HUES6 (cell line): ENCODE results near the gene PARD3.
"Not testable (repeated sequence)": the region's sequence is repeated elsewhere in the genome, so short reads cannot be mapped to it uniquely, and the experiment has no call there.

ENCODE experiments used
- H3K27ac ChIP-seq: 2 replicates; pipeline ENCODE4 v1.7.0; 2013; ENCODE audit warnings: low read depth, mild to moderate bottlenecking, low read length, inconsistent platforms
- H3K27me3 ChIP-seq: 2 replicates; pipeline ENCODE4 v1.6.1; 2013; ENCODE audit warnings: low read length; ENCODE audit not compliant: control insufficient read depth, insufficient read depth
- H3K36me3 ChIP-seq: 2 replicates; pipeline ENCODE4 v1.6.1; 2013; ENCODE audit warnings: low read length; ENCODE audit not compliant: control insufficient read depth, insufficient read depth
- H3K4me1 ChIP-seq: 2 replicates; pipeline ENCODE4 v1.6.1; 2013; ENCODE audit warnings: low read length; ENCODE audit not compliant: control insufficient read depth, insufficient read depth
- H3K4me3 ChIP-seq: 2 replicates; pipeline ENCODE4 v1.5.1; 2013; ENCODE audit warnings: low read depth, low read length
- H3K9ac ChIP-seq: one replicate; pipeline ENCODE4 v1.6.1; 2013; ENCODE audit warnings: mild to moderate bottlenecking, low read length
- H3K9me3 ChIP-seq: 2 replicates; pipeline ENCODE4 v1.6.1; 2013; ENCODE audit warnings: low read depth, low read length; ENCODE audit not compliant: control insufficient read depth, insufficient read depth

PARD3 gene

GRCh38 chr10:34766266-34766600 lies 48.9 kb downstream of the PARD3 start:
- no peak overlapping the region for H3K4me3 ChIP-seq
- no peaks in the 10 kb centered on the region for H3K36me3 ChIP-seq
- no peaks in the 10 kb centered on the region for H3K9me3 ChIP-seq
- no peak overlapping the region for H3K27ac ChIP-seq
- H3K27me3 ChIP-seq, result no peaks in the 10 kb centered on the region
- H3K9ac ChIP-seq, result no peak overlapping the region
- H3K4me1 ChIP-seq, result peaks cover 40% of the 10 kb centered on the region

- no peak overlapping the region for H3K9ac ChIP-seq
These were observed 50.6 kb downstream of the PARD3 start for GRCh38 chr10:34764472-34764946.

GRCh38 chr10:34762603-34763299 lies 52.3 kb downstream of the PARD3 start:
- H3K9ac ChIP-seq, result no peak overlapping the region
- H3K36me3 ChIP-seq, result no peaks in the 10 kb centered on the region
- no peak overlapping the region for H3K4me3 ChIP-seq
- H3K27me3 ChIP-seq, result no peaks in the 10 kb centered on the region
- peaks cover 26% of the 10 kb centered on the region for H3K4me1 ChIP-seq
- H3K9me3 ChIP-seq, result no peaks in the 10 kb centered on the region
- H3K27ac ChIP-seq, result no peak overlapping the region

More at GRCh38 chr10:34764472-34764946, 50.6 kb downstream of the PARD3 start:
- Histone ChIP-seq H3K4me3 (no peak overlapping the region), H3K9me3 (no peaks in the 10 kb centered on the region), H3K27ac (no peak overlapping the region), H3K36me3 (no peaks in the 10 kb centered on the region), H3K4me1 (peaks cover 36% of the 10 kb centered on the region), H3K27me3 (no peaks in the 10 kb centered on the region)

- no peak overlapping the region for H3K9ac ChIP-seq
These were observed 52.9 kb downstream of the PARD3 start for GRCh38 chr10:34762156-34762555.

GRCh38 chr10:34761453-34761852 lies 53.6 kb downstream of the PARD3 start:
- no peak overlapping the region for H3K9ac ChIP-seq
- no peak overlapping the region for H3K4me3 ChIP-seq
- H3K9me3 ChIP-seq, result no peaks in the 10 kb centered on the region
- peaks cover 18% of the 10 kb centered on the region for H3K4me1 ChIP-seq
- H3K27ac ChIP-seq, result no peak overlapping the region
- H3K27me3 ChIP-seq, result no peaks in the 10 kb centered on the region
- H3K36me3 ChIP-seq, result no peaks in the 10 kb centered on the region

More at GRCh38 chr10:34762156-34762555, 52.9 kb downstream of the PARD3 start:
- H3K4me1 ChIP-seq, result peaks cover 24% of the 10 kb centered on the region
- H3K27me3 ChIP-seq, result no peaks in the 10 kb centered on the region
- no peak overlapping the region for H3K4me3 ChIP-seq
- H3K36me3 ChIP-seq, result no peaks in the 10 kb centered on the region
- H3K27ac ChIP-seq, result no peak overlapping the region
- H3K9me3 ChIP-seq, result no peaks in the 10 kb centered on the region

GRCh38 chr10:34760606-34761005 lies 54.5 kb downstream of the PARD3 start:
- Histone ChIP-seq H3K9ac (no peak overlapping the region), H3K9me3 (no peaks in the 10 kb centered on the region), H3K27me3 (no peaks in the 10 kb centered on the region), H3K36me3 (no peaks in the 10 kb centered on the region), H3K4me1 (peaks cover 14% of the 10 kb centered on the region), H3K27ac (no peak overlapping the region), H3K4me3 (no peak overlapping the region)

GRCh38 chr10:34759837-34760215 lies 55.3 kb downstream of the PARD3 start:
- H3K9me3 ChIP-seq, result no peaks in the 10 kb centered on the region
- peaks cover 11% of the 10 kb centered on the region for H3K4me1 ChIP-seq
- no peaks in the 10 kb centered on the region for H3K36me3 ChIP-seq
- no peak overlapping the region for H3K27ac ChIP-seq
- H3K27me3 ChIP-seq, result no peaks in the 10 kb centered on the region
- H3K9ac ChIP-seq, result no peak overlapping the region
- no peak overlapping the region for H3K4me3 ChIP-seq

GRCh38 chr10:34759161-34759836 lies 55.8 kb downstream of the PARD3 start:
- H3K4me1 ChIP-seq, result peaks cover 5% of the 10 kb centered on the region; the same call in 1 of the 2 replicates
- no peaks in the 10 kb centered on the region for H3K36me3 ChIP-seq
- no peak overlapping the region for H3K4me3 ChIP-seq
- H3K27ac ChIP-seq, result no peak overlapping the region
- no peaks in the 10 kb centered on the region for H3K9me3 ChIP-seq
- H3K9ac ChIP-seq, result no peak overlapping the region
- no peaks in the 10 kb centered on the region for H3K27me3 ChIP-seq

- peaks cover 6% of the 10 kb centered on the region; the same call in 1 of the 2 replicates for H3K4me1 ChIP-seq
- no peaks in the 10 kb centered on the region for H3K9me3 ChIP-seq
- H3K27me3 ChIP-seq, result no peaks in the 10 kb centered on the region
- no peaks in the 10 kb centered on the region for H3K36me3 ChIP-seq
- H3K4me3 ChIP-seq, result no peak overlapping the region
- H3K9ac ChIP-seq, result no peak overlapping the region
- H3K27ac ChIP-seq, result no peak overlapping the region
These were observed 56.6 kb downstream of the PARD3 start for GRCh38 chr10:34758447-34758996.

- Histone ChIP-seq H3K9ac (no peak overlapping the region), H3K9me3 (no peaks in the 10 kb centered on the region), H3K4me1 (peaks cover 12% of the 10 kb centered on the region), H3K27ac (no peak overlapping the region), H3K36me3 (no peaks in the 10 kb centered on the region), H3K27me3 (no peaks in the 10 kb centered on the region), H3K4me3 (no peak overlapping the region)
These were observed 57.2 kb downstream of the PARD3 start for GRCh38 chr10:34757933-34758332.

GRCh38 chr10:34757181-34757580 lies 57.9 kb downstream of the PARD3 start:
- H3K27ac ChIP-seq, H3K36me3 ChIP-seq, H3K27me3 ChIP-seq, H3K9ac ChIP-seq, H3K9me3 ChIP-seq, H3K4me3 ChIP-seq: not testable (repeated sequence)
- H3K4me1 ChIP-seq, result peaks cover 17% of the 10 kb centered on the region
